ENCODE measurements around the gene COL1A2. TPM values are rescaled to one million over a fixed set of nuclear protein-coding genes. Genes with fewer than 3 reads are reported as not detected.

COL1A2 gene
- total RNA-seq, 1 donor: 2,828 TPM

GRCh38 chr7:94429153-94429552, 34.5 kb downstream of the COL1A2 start:
- DNase-seq (ENCODE audit: low read depth): peak; percentile 2
- TF ChIP-seq, protein P1, sequence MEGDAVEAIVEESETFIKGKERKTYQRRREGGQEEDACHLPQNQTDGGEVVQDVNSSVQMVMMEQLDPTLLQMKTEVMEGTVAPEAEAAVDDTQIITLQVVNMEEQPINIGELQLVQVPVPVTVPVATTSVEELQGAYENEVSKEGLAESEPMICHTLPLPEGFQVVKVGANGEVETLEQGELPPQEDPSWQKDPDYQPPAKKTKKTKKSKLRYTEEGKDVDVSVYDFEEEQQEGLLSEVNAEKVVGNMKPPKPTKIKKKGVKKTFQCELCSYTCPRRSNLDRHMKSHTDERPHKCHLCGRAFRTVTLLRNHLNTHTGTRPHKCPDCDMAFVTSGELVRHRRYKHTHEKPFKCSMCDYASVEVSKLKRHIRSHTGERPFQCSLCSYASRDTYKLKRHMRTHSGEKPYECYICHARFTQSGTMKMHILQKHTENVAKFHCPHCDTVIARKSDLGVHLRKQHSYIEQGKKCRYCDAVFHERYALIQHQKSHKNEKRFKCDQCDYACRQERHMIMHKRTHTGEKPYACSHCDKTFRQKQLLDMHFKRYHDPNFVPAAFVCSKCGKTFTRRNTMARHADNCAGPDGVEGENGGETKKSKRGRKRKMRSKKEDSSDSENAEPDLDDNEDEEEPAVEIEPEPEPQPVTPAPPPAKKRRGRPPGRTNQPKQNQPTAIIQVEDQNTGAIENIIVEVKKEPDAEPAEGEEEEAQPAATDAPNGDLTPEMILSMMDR (IDR thresholded peaks at IDR 0.05; ENCODE audit: insufficient read depth, low read depth, low read length): no peak
- H3K4me3 ChIP-seq (ENCODE audit: low read depth, low read length): no peak overlapping the region

DNA sequence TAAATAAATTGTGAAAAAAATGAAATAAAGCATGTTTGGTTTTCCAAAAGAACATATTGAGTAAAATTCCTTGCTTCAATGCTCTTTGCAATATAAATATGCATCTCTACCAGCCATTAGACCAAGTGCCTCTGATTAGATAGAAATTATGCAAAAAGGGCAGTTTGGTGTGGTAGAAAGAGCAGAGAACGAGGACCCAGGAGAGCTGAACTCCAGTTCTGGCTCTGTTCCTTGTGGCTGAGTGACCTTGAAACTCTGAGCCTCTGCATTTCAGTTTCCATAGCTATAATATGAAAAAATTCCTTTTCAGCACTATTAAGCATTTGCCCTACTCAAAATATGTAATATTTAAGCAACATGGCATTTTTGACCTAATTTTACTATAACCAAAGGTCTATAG, 36.5 kb downstream of the COL1A2 start:
- no peak overlapping the region for H3K4me3 ChIP-seq (ENCODE audit: low read depth, low read length)
- DNase-seq (ENCODE audit: low read depth): no peak
- TF ChIP-seq, protein P1 (IDR thresholded peaks at IDR 0.05; ENCODE audit: insufficient read depth, low read depth, low read length): no peak

DNA sequence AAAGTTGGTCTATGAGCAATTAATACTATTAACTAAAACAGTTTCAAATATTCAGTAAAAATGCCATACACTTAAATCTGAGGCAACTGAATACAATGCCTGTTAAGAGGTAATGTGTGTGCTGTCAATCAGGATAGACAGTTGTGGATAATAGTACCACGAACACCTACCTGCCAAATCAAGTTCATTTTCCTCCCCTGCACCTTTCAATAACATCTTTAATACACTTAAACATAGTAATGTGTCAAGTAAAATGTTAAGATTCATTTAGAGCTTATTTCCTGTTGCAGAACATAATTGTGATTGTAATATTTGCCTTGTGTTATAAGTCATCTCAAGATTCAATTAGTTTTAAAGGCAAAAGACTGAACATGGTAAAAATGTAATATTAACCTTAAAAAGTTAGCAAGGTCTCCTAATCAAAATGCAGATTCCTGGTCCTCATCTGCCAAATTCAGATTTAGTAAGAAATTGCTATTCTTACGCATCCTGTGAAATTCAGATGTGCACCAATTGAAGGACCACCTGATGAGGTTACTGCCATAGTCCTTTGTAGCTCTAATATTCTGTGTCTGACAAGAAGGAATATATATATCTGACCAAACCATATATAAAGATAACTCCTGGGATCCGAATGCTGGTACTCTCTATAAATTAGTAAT, 37.1 kb downstream of the COL1A2 start:
- TF ChIP-seq, protein P1 (IDR thresholded peaks at IDR 0.05; ENCODE audit: insufficient read depth, low read depth, low read length): no peak
- DNase-seq (ENCODE audit: low read depth): peak; percentile 57
- H3K4me3 ChIP-seq (ENCODE audit: low read depth, low read length): no peak overlapping the region

GRCh38 chr7:94432281-94432670, 37.6 kb downstream of the COL1A2 start:
- no peak for DNase-seq (ENCODE audit: low read depth)
- H3K4me3 ChIP-seq (ENCODE audit: low read depth, low read length): no peak overlapping the region
- TF ChIP-seq, protein P1 (IDR thresholded peaks at IDR 0.05; ENCODE audit: insufficient read depth, low read depth, low read length): no peak

- H3K4me3 ChIP-seq (ENCODE audit: low read depth, low read length): no peak overlapping the region
These were observed 38.1 kb downstream of the COL1A2 start for GRCh38 chr7:94432817-94433216.

DNA sequence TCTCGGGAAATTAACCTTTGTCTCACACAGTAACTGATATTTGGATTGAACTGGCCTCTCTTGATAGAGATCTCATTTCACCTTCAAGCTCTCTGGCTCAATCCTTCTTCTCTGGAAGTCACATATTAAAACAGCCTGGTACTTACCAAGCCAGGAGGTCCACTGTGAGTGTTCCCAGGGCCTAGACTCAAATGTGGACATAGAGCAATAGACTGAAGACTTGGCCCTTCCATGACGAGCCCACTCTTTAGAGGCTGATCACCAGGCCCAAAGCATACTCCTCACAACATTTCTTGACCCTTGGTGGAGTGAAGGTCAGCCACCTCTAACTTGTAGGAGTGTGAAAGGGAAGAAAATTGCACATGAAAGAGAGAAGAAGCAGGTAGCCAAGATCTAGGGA, 38.5 kb downstream of the COL1A2 start:
- peak; percentile 2 for DNase-seq (ENCODE audit: low read depth)
- TF ChIP-seq, protein P1 (IDR thresholded peaks at IDR 0.05; ENCODE audit: insufficient read depth, low read depth, low read length): no peak
- H3K4me3 ChIP-seq (ENCODE audit: low read depth, low read length): no peak overlapping the region

More at GRCh38 chr7:94432817-94433216, 38.1 kb downstream of the COL1A2 start:
- TF ChIP-seq, protein P1 (IDR thresholded peaks at IDR 0.05; ENCODE audit: insufficient read depth, low read depth, low read length): no peak
- DNase-seq (ENCODE audit: low read depth): peak; percentile 10

DNA sequence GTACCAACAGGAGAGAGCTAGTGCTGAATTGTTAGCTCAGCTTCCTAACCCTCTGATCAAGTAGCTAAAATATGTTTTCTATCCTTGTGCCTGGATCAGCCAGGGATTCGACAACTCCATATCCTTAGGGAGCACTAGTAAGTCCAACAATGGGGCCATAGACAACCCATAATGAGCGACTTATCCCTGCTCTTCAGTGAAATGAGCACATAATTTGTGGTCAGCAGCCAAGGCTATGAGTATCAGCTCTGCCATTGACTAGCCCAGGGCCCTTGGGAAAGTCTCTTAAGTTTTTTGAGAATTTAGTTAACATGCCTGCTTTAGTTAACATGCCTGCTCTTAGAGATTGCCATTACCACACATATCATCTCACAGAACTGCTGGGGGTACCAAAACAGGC, 39.3 kb downstream of the COL1A2 start:
- DNase-seq (ENCODE audit: low read depth): peak; percentile 2
- no peak overlapping the region for H3K4me3 ChIP-seq (ENCODE audit: low read depth, low read length)
- TF ChIP-seq, protein P1 (IDR thresholded peaks at IDR 0.05; ENCODE audit: insufficient read depth, low read depth, low read length): no peak

Measured in fibroblast of villous mesenchyme (primary cell).